Measurements from ENCODE around the gene AFF3.

DNA sequence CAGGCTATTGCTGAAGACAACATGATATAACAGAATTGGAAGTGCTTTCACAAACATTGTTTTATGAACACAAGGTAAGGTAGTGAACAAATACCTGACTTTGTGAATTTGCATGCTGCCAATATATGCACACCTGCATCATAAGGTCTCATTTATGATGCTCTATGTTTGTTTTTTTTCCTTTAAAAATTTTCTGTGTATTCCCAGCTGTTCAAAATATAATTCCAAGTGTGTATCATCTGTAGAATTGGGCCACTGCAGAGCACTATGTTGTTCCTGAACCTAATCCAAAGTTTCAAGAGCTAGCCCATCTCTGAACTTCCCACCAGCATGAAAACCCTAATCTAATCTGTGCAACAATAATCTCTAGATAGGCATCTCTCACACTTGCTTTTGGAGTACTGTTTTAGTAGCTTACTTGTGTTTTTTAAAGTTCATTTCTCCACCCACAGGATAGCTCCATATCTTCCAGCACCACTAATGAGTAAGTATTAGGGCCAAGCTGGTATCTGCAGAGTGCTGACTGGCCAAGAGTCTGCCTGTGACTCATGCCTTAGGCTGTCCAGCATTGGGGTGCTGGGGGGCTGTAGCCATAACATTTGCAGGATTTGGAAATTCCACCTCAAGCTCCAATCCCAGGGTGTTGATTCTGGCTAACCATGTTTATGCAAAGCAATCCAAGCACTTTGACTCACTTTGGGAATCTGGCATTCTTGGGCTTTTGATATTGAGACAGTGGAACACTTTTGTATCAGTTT, 444.4 kb downstream of the AFF3 start:
- no peak for TF ChIP-seq RAD21 (IDR thresholded peaks at IDR 0.05; ENCODE audit: low read depth)
- TF ChIP-seq EP300 (IDR thresholded peaks at IDR 0.05; ENCODE audit: borderline replicate concordance) = no peak
- TF ChIP-seq TCF12 (IDR thresholded peaks at IDR 0.05; ENCODE audit: low read depth) = no peak
- TF ChIP-seq TEAD4 (IDR thresholded peaks at IDR 0.05) = no peak
- TF ChIP-seq NFIC (IDR thresholded peaks at IDR 0.05) = no peak
- TF ChIP-seq, protein P1, sequence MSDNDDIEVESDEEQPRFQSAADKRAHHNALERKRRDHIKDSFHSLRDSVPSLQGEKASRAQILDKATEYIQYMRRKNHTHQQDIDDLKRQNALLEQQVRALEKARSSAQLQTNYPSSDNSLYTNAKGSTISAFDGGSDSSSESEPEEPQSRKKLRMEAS (IDR thresholded peaks at IDR 0.05) = no peak
- no peak for TF ChIP-seq CEBPB (IDR thresholded peaks at IDR 0.05)
- no peak for TF ChIP-seq ZBTB7A (IDR thresholded peaks at IDR 0.05; ENCODE audit: low read depth)
- no peak for TF ChIP-seq EGR1 (IDR thresholded peaks at IDR 0.05)
- no peak for TF ChIP-seq CREB1 (IDR thresholded peaks at IDR 0.05; ENCODE audit: low read depth)
- no peak for TF ChIP-seq YY1 (IDR thresholded peaks at IDR 0.05; ENCODE audit: low read depth)
- TF ChIP-seq, protein P2, sequence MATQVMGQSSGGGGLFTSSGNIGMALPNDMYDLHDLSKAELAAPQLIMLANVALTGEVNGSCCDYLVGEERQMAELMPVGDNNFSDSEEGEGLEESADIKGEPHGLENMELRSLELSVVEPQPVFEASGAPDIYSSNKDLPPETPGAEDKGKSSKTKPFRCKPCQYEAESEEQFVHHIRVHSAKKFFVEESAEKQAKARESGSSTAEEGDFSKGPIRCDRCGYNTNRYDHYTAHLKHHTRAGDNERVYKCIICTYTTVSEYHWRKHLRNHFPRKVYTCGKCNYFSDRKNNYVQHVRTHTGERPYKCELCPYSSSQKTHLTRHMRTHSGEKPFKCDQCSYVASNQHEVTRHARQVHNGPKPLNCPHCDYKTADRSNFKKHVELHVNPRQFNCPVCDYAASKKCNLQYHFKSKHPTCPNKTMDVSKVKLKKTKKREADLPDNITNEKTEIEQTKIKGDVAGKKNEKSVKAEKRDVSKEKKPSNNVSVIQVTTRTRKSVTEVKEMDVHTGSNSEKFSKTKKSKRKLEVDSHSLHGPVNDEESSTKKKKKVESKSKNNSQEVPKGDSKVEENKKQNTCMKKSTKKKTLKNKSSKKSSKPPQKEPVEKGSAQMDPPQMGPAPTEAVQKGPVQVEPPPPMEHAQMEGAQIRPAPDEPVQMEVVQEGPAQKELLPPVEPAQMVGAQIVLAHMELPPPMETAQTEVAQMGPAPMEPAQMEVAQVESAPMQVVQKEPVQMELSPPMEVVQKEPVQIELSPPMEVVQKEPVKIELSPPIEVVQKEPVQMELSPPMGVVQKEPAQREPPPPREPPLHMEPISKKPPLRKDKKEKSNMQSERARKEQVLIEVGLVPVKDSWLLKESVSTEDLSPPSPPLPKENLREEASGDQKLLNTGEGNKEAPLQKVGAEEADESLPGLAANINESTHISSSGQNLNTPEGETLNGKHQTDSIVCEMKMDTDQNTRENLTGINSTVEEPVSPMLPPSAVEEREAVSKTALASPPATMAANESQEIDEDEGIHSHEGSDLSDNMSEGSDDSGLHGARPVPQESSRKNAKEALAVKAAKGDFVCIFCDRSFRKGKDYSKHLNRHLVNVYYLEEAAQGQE (IDR thresholded peaks at IDR 0.05; ENCODE audit: low read depth) = peak; percentile 62; the same call in 1 of the 2 replicates

Data from Ishikawa (cell line).